Measurements from ENCODE around the gene LGALS3.

LGALS3 gene

DNA sequence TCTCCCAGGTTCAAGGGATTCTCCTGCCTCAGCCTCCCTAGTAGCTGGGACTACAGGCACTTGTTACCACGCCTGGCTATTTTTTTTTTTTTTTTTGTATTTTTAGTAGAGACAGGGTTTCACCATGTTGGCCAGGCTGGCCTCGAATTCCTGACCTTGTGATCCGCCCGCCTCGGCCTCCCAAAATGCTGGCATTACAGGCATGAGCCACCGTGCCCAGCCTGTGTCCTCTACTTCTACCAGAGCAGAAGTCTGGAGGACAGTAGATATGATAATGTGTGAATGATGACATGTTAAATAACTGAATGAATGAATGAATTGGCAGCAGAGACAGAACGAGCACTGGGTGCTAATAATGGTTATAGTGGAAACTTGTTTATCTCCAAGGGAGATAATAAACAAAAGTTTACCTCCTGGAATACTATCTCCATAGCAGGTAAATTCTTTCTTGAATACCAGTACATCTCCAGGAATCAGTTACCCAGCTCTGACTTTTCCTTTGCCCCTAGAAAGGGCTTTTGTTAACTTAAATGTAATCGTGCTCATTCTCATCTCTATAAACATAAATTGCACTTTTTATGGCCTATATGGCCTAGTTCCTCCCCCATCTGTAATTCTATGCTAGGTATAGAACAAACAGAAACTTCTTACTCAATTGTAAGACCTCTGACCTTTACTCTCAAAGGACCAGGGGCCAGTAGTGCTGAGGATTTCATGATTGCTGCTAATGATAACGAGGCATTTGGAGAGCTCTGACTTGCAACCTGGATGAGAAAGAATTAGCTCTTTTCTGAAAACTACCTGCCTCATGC, 7.2 kb upstream of the LGALS3 start:
- H3K27ac ChIP-seq (ENCODE audit: extremely low read depth, low read depth, low read length): no peak overlapping the region
- TF ChIP-seq ZNF544 (tag by site-specific recombination; IDR thresholded peaks at IDR 0.05) (no peak), MEIS1 (CRISPR knock-in tag; IDR thresholded peaks at IDR 0.05; ENCODE audit: borderline replicate concordance) (no peak)
- POLR2A ChIA-PET: interaction anchor here (0.5 to 1.5 kb wide), 2 partner anchors 18 to 83 kb away, joined by 4 to 5 read pairs; no protein-coding TSS in a partner anchor

DNA sequence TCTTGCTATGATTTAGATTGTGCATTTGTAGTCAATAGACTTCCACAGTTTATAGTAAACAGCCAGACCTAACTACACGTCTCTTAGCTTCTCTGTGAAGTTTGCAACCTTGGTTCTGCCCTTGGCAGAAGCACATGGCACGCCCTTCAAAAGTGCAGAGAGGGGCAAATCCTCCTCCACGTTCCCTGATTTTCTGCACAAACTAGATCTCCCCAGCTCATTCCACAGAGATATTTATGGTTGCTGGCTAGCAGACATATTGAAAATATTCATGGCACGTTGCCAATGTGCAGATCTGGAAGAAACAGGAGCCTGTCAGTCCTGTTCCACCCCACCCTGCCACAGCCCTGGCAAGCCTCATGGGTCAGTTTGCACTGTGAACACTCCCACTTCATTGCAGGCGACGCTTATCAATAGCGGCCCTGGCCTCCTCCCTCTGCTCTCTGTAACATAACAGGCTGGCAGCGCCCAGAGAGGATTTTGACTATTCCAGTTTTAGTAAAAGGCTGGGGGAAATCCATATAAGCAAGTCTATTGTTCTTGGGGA, 6.5 kb upstream of the LGALS3 start:
- H3K9me3 ChIP-seq (ENCODE audit: control insufficient read depth, insufficient read depth, low read depth, low read length): no peaks in the 10 kb centered on the region
- H3K27ac ChIP-seq (ENCODE audit: extremely low read depth, low read depth, low read length): no peak overlapping the region
- ChIA-PET POLR2A (interaction anchor here (0.5 to 1.5 kb wide), 2 partner anchors 19 to 82 kb away, joined by 4 to 5 read pairs; no protein-coding TSS in a partner anchor), CTCF (interaction anchor here (0.6 kb wide), 1 partner anchor 10 kb away, joined by 5 read pairs; no protein-coding TSS in a partner anchor)
- no peaks in the 10 kb centered on the region for H3K36me3 ChIP-seq (ENCODE audit: control insufficient read depth in 2 of 2, insufficient read depth in 1 of 2, low read length in 2 of 2)
- H3K4me3 ChIP-seq (ENCODE audit: low read depth, low read length): no peak overlapping the region
- peaks cover 21% of the 10 kb centered on the region for H3K4me1 ChIP-seq (ENCODE audit: control insufficient read depth, insufficient read depth, low read length)
- peak; percentile 56; the same call in 1 of the 2 replicates for TF ChIP-seq ZNF341 (tag by site-specific recombination; IDR thresholded peaks at IDR 0.05; ENCODE audit: low read depth)
- TF ChIP-seq ZNF133 (tag by site-specific recombination; IDR thresholded peaks at IDR 0.05): no peak

More for the DNA sequence above, 7.2 kb upstream of the LGALS3 start:
- Histone ChIP-seq H3K4me3 (ENCODE audit: low read depth, low read length) (no peak overlapping the region), H3K9me3 (ENCODE audit: control insufficient read depth, insufficient read depth, low read depth, low read length) (no peaks in the 10 kb centered on the region), H3K4me1 (ENCODE audit: control insufficient read depth, insufficient read depth, low read length) (peaks cover 14% of the 10 kb centered on the region), H3K36me3 (ENCODE audit: control insufficient read depth in 2 of 2, insufficient read depth in 1 of 2, low read length in 2 of 2) (no peaks in the 10 kb centered on the region)
- CTCF ChIA-PET: interaction anchor here (0.6 kb wide), 1 partner anchor 11 kb away, joined by 5 read pairs; no protein-coding TSS in a partner anchor

DNA sequence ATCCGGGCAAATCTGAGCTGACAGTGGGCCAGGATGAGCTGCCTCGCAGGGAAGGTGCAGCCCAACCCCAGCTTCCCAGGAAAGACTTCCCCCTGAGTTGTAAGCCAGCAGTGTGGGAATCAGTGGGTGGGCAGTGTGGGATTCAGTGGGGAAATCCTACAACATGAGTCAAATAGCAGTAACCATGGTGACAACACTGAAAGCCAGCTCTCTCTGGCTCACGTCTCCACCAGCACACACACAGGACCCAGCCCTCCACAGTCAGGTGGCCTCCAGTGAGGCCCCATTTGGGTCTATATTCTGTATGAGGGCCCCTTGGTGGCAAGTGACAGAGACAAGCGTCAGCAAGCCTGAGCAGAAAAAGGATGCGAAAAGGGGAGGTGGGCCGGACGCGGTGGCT, 6.0 kb upstream of the LGALS3 start:
- no peak overlapping the region for H3K4me3 ChIP-seq (ENCODE audit: low read depth, low read length)
- CTCF ChIA-PET: interaction anchor here (0.6 kb wide), 1 partner anchor 72 kb away, joined by 3 read pairs; the partner anchor contains the start of gene MAPK1IP1L
- TF ChIP-seq ZNF394 (tag by site-specific recombination; IDR thresholded peaks at IDR 0.05; ENCODE audit: borderline replicate concordance) (no peak), ZFHX2 (tag by site-specific recombination; conservative IDR thresholded peaks at IDR 0.05) (peak; percentile 88), ZNF514 (tag by site-specific recombination; IDR thresholded peaks at IDR 0.05) (no peak), EGR2 (tag by site-specific recombination; IDR thresholded peaks at IDR 0.05; ENCODE audit: low read depth) (peak; percentile 74; the same call in 1 of the 2 replicates), ZNF248 (tag by site-specific recombination; IDR thresholded peaks at IDR 0.05) (no peak)
- TF ChIP-seq, protein P1, sequence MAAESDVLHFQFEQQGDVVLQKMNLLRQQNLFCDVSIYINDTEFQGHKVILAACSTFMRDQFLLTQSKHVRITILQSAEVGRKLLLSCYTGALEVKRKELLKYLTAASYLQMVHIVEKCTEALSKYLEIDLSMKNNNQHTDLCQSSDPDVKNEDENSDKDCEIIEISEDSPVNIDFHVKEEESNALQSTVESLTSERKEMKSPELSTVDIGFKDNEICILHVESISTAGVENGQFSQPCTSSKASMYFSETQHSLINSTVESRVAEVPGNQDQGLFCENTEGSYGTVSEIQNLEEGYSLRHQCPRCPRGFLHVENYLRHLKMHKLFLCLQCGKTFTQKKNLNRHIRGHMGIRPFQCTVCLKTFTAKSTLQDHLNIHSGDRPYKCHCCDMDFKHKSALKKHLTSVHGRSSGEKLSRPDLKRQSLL (tag by site-specific recombination; IDR thresholded peaks at IDR 0.05): no peak
- POLR2A ChIA-PET: interaction anchor here (0.8 to 1.5 kb wide), 2 partner anchors 20 to 68 kb away, joined by 5 to 7 read pairs; no protein-coding TSS in a partner anchor
- no peaks in the 10 kb centered on the region for H3K36me3 ChIP-seq (ENCODE audit: control insufficient read depth in 2 of 2, insufficient read depth in 1 of 2, low read length in 2 of 2)
- no peaks in the 10 kb centered on the region for H3K9me3 ChIP-seq (ENCODE audit: control insufficient read depth, insufficient read depth, low read depth, low read length)
- peaks cover 26% of the 10 kb centered on the region for H3K4me1 ChIP-seq (ENCODE audit: control insufficient read depth, insufficient read depth, low read length)
- H3K27ac ChIP-seq (ENCODE audit: extremely low read depth, low read depth, low read length): no peak overlapping the region

DNA sequence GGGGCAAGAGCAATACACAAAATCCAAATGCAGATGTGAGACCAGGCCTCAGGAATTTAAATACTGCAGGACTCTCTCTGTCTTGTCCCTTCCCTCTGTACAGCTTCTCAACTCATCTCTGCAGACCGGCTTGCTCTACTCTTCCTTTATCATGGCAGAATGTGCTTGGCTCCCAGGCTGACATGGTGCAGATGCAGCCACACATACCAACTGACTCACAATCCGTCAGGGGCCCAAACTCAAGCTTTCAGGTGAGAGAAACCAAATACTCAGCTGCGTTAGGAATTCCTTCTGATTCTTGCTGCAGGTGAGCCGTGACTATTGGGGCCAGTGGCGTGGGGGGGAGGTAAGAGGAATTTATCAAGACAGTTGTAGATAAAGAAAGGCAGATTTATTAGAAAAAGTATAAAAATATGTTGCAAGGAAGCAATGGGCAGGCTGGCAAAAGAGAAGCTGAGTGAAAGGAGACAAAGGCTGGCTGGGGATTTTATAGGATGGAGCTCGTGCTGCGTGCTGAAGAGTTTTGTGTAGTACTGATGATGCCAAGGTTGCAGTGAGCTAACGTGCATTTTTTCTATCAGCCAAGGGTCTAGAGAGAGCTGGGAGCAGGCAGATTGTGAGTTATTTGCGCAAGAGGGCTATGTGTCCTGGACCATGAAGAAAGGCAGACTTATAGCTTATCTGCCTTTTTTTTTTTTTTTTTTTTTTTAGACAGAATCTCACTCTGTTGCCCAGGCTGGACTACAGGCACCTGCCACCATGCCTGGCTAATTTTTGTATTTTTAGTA, 5.0 kb upstream of the LGALS3 start:
- Histone ChIP-seq H3K27ac (ENCODE audit: extremely low read depth, low read depth, low read length) (no peak overlapping the region), H3K36me3 (ENCODE audit: control insufficient read depth in 2 of 2, insufficient read depth in 1 of 2, low read length in 2 of 2) (no peaks in the 10 kb centered on the region), H3K9me3 (ENCODE audit: control insufficient read depth, insufficient read depth, low read depth, low read length) (no peaks in the 10 kb centered on the region), H3K4me1 (ENCODE audit: control insufficient read depth, insufficient read depth, low read length) (peaks cover 32% of the 10 kb centered on the region), H3K4me3 (ENCODE audit: low read depth, low read length) (no peak overlapping the region)
- TF ChIP-seq ZNF140 (tag by site-specific recombination; IDR thresholded peaks at IDR 0.05) (no peak), ZNF121 (tag by site-specific recombination; IDR thresholded peaks at IDR 0.05) (no peak), ZNF473 (tag by site-specific recombination; IDR thresholded peaks at IDR 0.05) (no peak)
- ChIA-PET POLR2A (interaction anchor here (0.8 kb wide), 1 partner anchor 67 kb away, joined by 7 read pairs; no protein-coding TSS in a partner anchor), CTCF (interaction anchor here (0.8 kb wide), 1 partner anchor 34 kb away, joined by 3 read pairs; no protein-coding TSS in a partner anchor)

Measured in HEK293 (cell line).